GM12878 (cell line): ENCODE data around the gene DGKQ. TPM values are rescaled to one million over a fixed set of nuclear protein-coding genes. Genes with fewer than 3 reads are reported as not detected.

ENCODE experiments used
- ATAC-seq: fragments of 200-7000 bp; cut with Tn5 transposase; 3 replicates; pipeline ENCODE4 v1.9.1; 2020; ENCODE audit warnings: mild to moderate bottlenecking, moderate library complexity
- BruUV-seq: library from RNA; stranded (reverse); fragments of 400-500 nt; replicated peaks from 2 replicates; lab custom pipeline; 2021; lab: Mats Ljungman, UMichigan
- CTCF ChIA-PET: fragments of 300-600 bp; sonication (Branson Sonifier 250); formaldehyde crosslinking; extraction: SDS; loops from one replicate; lab custom pipeline; 2021; ENCODE audit warnings: inconsistent platforms; lab: Yijun Ruan, JAX
- POLR2A ChIA-PET: fragments of 350-600 bp; formaldehyde crosslinking; extraction: SDS; loops from one replicate; lab custom pipeline; 2021; ENCODE audit warnings: inconsistent platforms; lab: Charles Lee
- RAD21 ChIA-PET: fragments of 300-600 bp; sonication (Branson Sonifier 250); formaldehyde crosslinking; loops from one replicate; lab custom pipeline; 2023; ENCODE audit warnings: antibody characterized with exemption; ENCODE audit not compliant: unreplicated experiment; lab: Charles Lee
- SMC1A ChIA-PET: fragments of 300-600 bp; sonication (Branson Sonifier 250); formaldehyde crosslinking; loops from one replicate; lab custom pipeline; 2023; ENCODE audit not compliant: unreplicated experiment, uncharacterized antibody; lab: Charles Lee
- DNase-seq: peaks from one replicate; pipeline ENCODE4 v3.0.0-alpha.2; 2011; ENCODE audit warnings: low read depth, low spot score
- FAIRE-seq: peaks from 3 replicates; lab custom pipeline; 2011; peaks lifted over from hg19 to GRCh38; lab: Jason Lieb, UNC
- H2AFZ ChIP-seq: 2 replicates; pipeline ENCODE4 v1.6.0; 2011; ENCODE audit warnings: low read depth, low read length, control low read depth; ENCODE audit not compliant: control insufficient read depth
- H3K27ac ChIP-seq: 2 replicates; pipeline ENCODE4 v1.5.1; 2011; ENCODE audit warnings: control low read depth; ENCODE audit not compliant: control insufficient read depth, insufficient read depth
- H3K27me3 ChIP-seq, 2 experiments: replicated peaks in 1 of 2; 2 replicates each; pipeline versions ENCODE4 v1.6.0 to v1.6.1; 2011; ENCODE audit warnings: low read length in 1 of 2; ENCODE audit not compliant: control insufficient read depth in 2 of 2, insufficient read depth in 2 of 2
- H3K36me3 ChIP-seq, 2 experiments: 2 replicates each; pipeline ENCODE4 v1.5.1; 2011; ENCODE audit warnings: low read length in 1 of 2; ENCODE audit not compliant: control insufficient read depth in 2 of 2, insufficient read depth in 2 of 2
- H3K4me1 ChIP-seq: 2 replicates; pipeline ENCODE4 v1.6.1; 2011; ENCODE audit warnings: mild to moderate bottlenecking, low read length, moderate library complexity, mixed read lengths; ENCODE audit not compliant: control insufficient read depth, insufficient read depth
- H3K4me2 ChIP-seq: 2 replicates; pipeline ENCODE4 v1.6.0; 2011; ENCODE audit warnings: control low read depth; ENCODE audit not compliant: control insufficient read depth, insufficient read depth
- H3K4me3 ChIP-seq: fragments of 200-600 bp; sonication (generic); 2 replicates; pipeline ENCODE4 v1.5.1; 2016
- H3K79me2 ChIP-seq: 2 replicates; pipeline ENCODE4 v1.6.0; 2011; ENCODE audit warnings: low read length; ENCODE audit not compliant: control insufficient read depth, insufficient read depth
- H3K9ac ChIP-seq: 2 replicates; pipeline ENCODE4 v1.8.0; 2011; ENCODE audit warnings: low read length, control low read depth, mixed read lengths; ENCODE audit not compliant: control insufficient read depth, insufficient read depth
- H3K9me3 ChIP-seq: replicated peaks from 3 replicates; pipeline ENCODE4 v1.5.1; 2011; ENCODE audit warnings: mild to moderate bottlenecking, low read length; ENCODE audit not compliant: control insufficient read depth, insufficient read depth
- H4K20me1 ChIP-seq: 2 replicates; pipeline ENCODE4 v1.6.0; 2011; ENCODE audit not compliant: control insufficient read depth, insufficient read depth
- BHLHE40 ChIP-seq, 2 experiments: fragments of 450-650 bp in 1 of 2; IDR thresholded peaks; 2 replicates each; pipeline ENCODE4 v1.6.1; 2011 to 2017; ENCODE audit warnings: low read depth in 2 of 2, borderline replicate concordance in 1 of 2, improper control_type of control experiment in 1 of 2, low read length in 1 of 2, mild to moderate bottlenecking in 1 of 2
- CREB1 ChIP-seq: IDR thresholded peaks from 2 replicates; pipeline ENCODE4 v1.6.1; 2012; ENCODE audit warnings: low read depth, mild to moderate bottlenecking, inconsistent platforms
- DPF2 ChIP-seq: fragments of 450-650 bp; IDR thresholded peaks from 2 replicates; pipeline ENCODE4 v1.6.1; 2017; ENCODE audit warnings: mild to moderate bottlenecking
- IKZF1 ChIP-seq: fragments of 450-650 bp; conservative IDR thresholded peaks from 2 replicates; pipeline ENCODE4 v1.6.1; 2017; ENCODE audit warnings: antibody characterized with exemption, mild to moderate bottlenecking
- NR2F1 ChIP-seq: fragments of 450-650 bp; conservative IDR thresholded peaks from 2 replicates; pipeline ENCODE4 v1.6.1; 2017; ENCODE audit warnings: mild to moderate bottlenecking
- ZNF687 ChIP-seq: fragments of 450-650 bp; IDR thresholded peaks from 2 replicates; pipeline ENCODE4 v1.6.1; 2017; ENCODE audit warnings: mild to moderate bottlenecking, moderate library complexity
- whole genome bisulfite sequencing: methylation state at CpG from one replicate; pipeline ENCODE4 v1.1.6; 2016; ENCODE audit warnings: low lambda C conversion rate; ENCODE audit not compliant: insufficient replicate concordance, insufficient coverage; ENCODE audit errors: missing lambda C conversion rate; 5-methylcytosine and 5-hydroxymethylcytosine counted together
- in situ Hi-C: fragments of 300-500 bp; cut with MboI; formaldehyde crosslinking; loops from 9 replicates; pipeline ENCODE4 v1.14.3; 2018; ENCODE audit warnings: mixed read lengths
- intact Hi-C: fragments of 100-400 bp; cut with micrococcal nuclease; formaldehyde crosslinking; loops from one replicate; pipeline ENCODE4 v1.14.2; 2022; ENCODE audit not compliant: unreplicated experiment
- polyA plus RNA-seq, 11 experiments: library from polyadenylated mRNA; depleted of rRNA in 4 of 11; unstranded in 6 of 11; stranded (reverse) in 5 of 11; fragments of >200 nt; fragmentation: Nextera tagmentation in 4 of 11; fragmentation: Illumina TruSeq in 1 of 11; extraction: Ambion mirVana in 4 of 11; extraction: Trizol in 1 of 11; gene quantifications; 1 replicate in 1 of 11; 2 replicates in 10 of 11; pipeline versions ENCODE4 v1.2.1 to v1.2.3, GENCODE V29; 2011 to 2016; ENCODE audit warnings: inconsistent platforms in 2 of 11, missing spikeins in 2 of 11, low read depth in 1 of 11
- total RNA-seq, 4 experiments: library from RNA; depleted of rRNA in 3 of 4; stranded (reverse); fragments of >200 nt in 3 of 4; fragmentation: Illumina TruSeq in 1 of 4; extraction: Trizol in 1 of 4; gene quantifications; 2 replicates each; pipeline versions ENCODE4 v1.2.1 to v1.2.3, GENCODE V29; 2013 to 2021

DGKQ gene
- total and polyA plus RNA-seq, 10 of the 15 experiments (the other 5 are each of a cell fraction or from before 2014, with no cell fraction given): 0.11 to 10.5 (median 1.4) TPM

- ATAC-seq (0 out of 3 replicates have a peak, but pooled peaks have one; percentile 3), DNase-seq (no peak), FAIRE-seq (no peak)
- RAD21 ChIA-PET: no interaction called here
- WGBS: 5% methylated on average over 29 of the region's 69 CpGs
- CTCF ChIA-PET: no interaction called here
- Histone ChIP-seq H3K9me3 (no peaks in the 10 kb centered on the region; the same call in 2 of the 3 replicates), H3K79me2 (no peaks in the 10 kb centered on the region), H3K27ac (no peak overlapping the region), H4K20me1 (no peaks in the 10 kb centered on the region; the same call in 1 of the 2 replicates), H2AFZ (no peak overlapping the region; the same call in 1 of the 2 replicates), H3K4me3 (peak overlapping the region; percentile 61), H3K4me1 (peaks cover 11% of the 10 kb centered on the region), H3K9ac (no peak overlapping the region), H3K27me3 (peaks cover 0 to 5% of the 10 kb centered on the region in 2 experiments; a peak in 2 of 4 replicates), H3K36me3 (no peaks in the 10 kb centered on the region), H3K4me2 (peak overlapping the region; percentile 42; the same call in 1 of the 2 replicates)
- BruUV-seq: no TSS peak
- SMC1A ChIA-PET: no interaction called here
- in situ Hi-C loops (no loop called here), intact Hi-C loops (no loop called here)
- POLR2A ChIA-PET: no interaction called here
- TF ChIP-seq CREB1 (no peak), BHLHE40 (IDR thresholded peaks at IDR 0.05; ENCODE audit: borderline replicate concordance in 1 of 2, low read depth in 2 of 2, low read length in 1 of 2) (peak in 1 of 2 experiments; percentile 21; a peak in 1 of 4 replicates), DPF2 (peak; percentile 40; the same call in 1 of the 2 replicates), IKZF1 (peak; percentile 39; the same call in 1 of the 2 replicates)
Measured at GRCh38 chr4:1012034-1012739, 38.8 kb upstream of the DGKQ start.

- in situ Hi-C loops: no loop called here
- intact Hi-C loops: no loop called here
- ChIA-PET RAD21 (no interaction called here), CTCF (no interaction called here), POLR2A (no interaction called here), SMC1A (no interaction called here)
- peaks cover 0 to 5% of the 10 kb centered on the region in 2 experiments; a peak in 3 of 4 replicates for H3K27me3 ChIP-seq
- no peak overlapping the region for H2AFZ ChIP-seq
- H3K79me2 ChIP-seq: no peaks in the 10 kb centered on the region
- no peak overlapping the region for H3K4me3 ChIP-seq
- no peaks in the 10 kb centered on the region; the same call in 1 of the 2 replicates for H4K20me1 ChIP-seq
- H3K36me3 ChIP-seq: no peaks in the 10 kb centered on the region
- ATAC-seq (no peak), DNase-seq (no peak), FAIRE-seq (no peak)
- H3K9me3 ChIP-seq: no peaks in the 10 kb centered on the region; the same call in 2 of the 3 replicates
- H3K4me1 ChIP-seq: peaks cover 11% of the 10 kb centered on the region
- no peak overlapping the region for H3K27ac ChIP-seq
- H3K4me2 ChIP-seq: no peak overlapping the region
- no CpG with 5 or more reads among the region's 69 CpGs for WGBS
- no TSS peak for BruUV-seq
- H3K9ac ChIP-seq: no peak overlapping the region
- no peak for TF ChIP-seq ZNF687
- no peak for TF ChIP-seq NR2F1
Measured at GRCh38 chr4:1011666-1012033, 38.3 kb upstream of the DGKQ start.
